ENCODE results near the gene PMF1.

Gene PMF1

GRCh38 chr1:156270314-156270713, 57.5 kb downstream of the PMF1 start:
- no peak for DNase-seq

- DNase-seq, result no peak
Observed at GRCh38 chr1:156276532-156276931, 63.7 kb downstream of the PMF1 start.

- no peak for DNase-seq
Observed at GRCh38 chr1:156276966-156277381, 64.2 kb downstream of the PMF1 start.

GRCh38 chr1:156279837-156280236, 67.0 kb downstream of the PMF1 start:
- DNase-seq, result no peak

GRCh38 chr1:156281281-156281680, 68.5 kb downstream of the PMF1 start:
- peak; percentile 66 for DNase-seq

GRCh38 chr1:156281693-156282478, 69.1 kb downstream of the PMF1 start:
- DNase-seq, result no peak

- peak; percentile 99 for DNase-seq
Observed at GRCh38 chr1:156282479-156283222, 69.8 kb downstream of the PMF1 start, which contains the start of gene SMG5. SMG5 (minus strand) TSS chr1:156282825; CDS start chr1:156282680, 145 bp downstream.

- no peak for DNase-seq
Observed at GRCh38 chr1:156283521-156283920, 70.7 kb downstream of the PMF1 start.

- DNase-seq, result no peak
Observed at GRCh38 chr1:156284112-156284511, 71.3 kb downstream of the PMF1 start, which contains the start of gene TMEM79. TMEM79 (plus strand) TSS chr1:156284325; CDS start chr1:156285227, 902 bp downstream.

GRCh38 chr1:156284757-156285156, 72.0 kb downstream of the PMF1 start:
- DNase-seq, result no peak

- DNase-seq, result no peak
Observed at GRCh38 chr1:156285437-156285836, 72.6 kb downstream of the PMF1 start.

GRCh38 chr1:156286061-156286460, 73.3 kb downstream of the PMF1 start:
- no peak for DNase-seq
